Activated naive CD4-positive, alpha-beta T cell treated with anti-CD3 and anti-CD28 coated beads, Interleukin-2, amount 10 ng/mL, durations not matched to agents 7 days and 5 days (primary cell): ENCODE measurements around the gene TLR7.

Experiments used
- CTCF ChIA-PET: fragments of 350-600 bp; sonication (Branson Sonifier 250); formaldehyde crosslinking; loops from one replicate; lab custom pipeline; 2021; ENCODE audit warnings: antibody characterized with exemption; lab: Charles Lee
- DNase-seq: peaks from one replicate; pipeline ENCODE4 v3.0.0-alpha.2; 2020
- H3K27ac Mint-ChIP-seq: one replicate; pipeline ENCODE4 v1.8.0; 2021; ENCODE audit warnings: mild to moderate bottlenecking, moderate library complexity, mixed read lengths
- H3K27me3 Mint-ChIP-seq: one replicate; pipeline ENCODE4 v1.8.0; 2021; ENCODE audit warnings: mild to moderate bottlenecking, mixed read lengths
- H3K36me3 Mint-ChIP-seq: one replicate; pipeline ENCODE4 v1.8.0; 2021; ENCODE audit warnings: mixed read lengths
- H3K4me1 Mint-ChIP-seq: one replicate; pipeline ENCODE4 v1.8.0; 2021; ENCODE audit warnings: mixed read lengths
- H3K4me3 Mint-ChIP-seq: one replicate; pipeline ENCODE4 v1.8.0; 2021; ENCODE audit warnings: mild to moderate bottlenecking, moderate library complexity, mixed read lengths
- H3K9me3 Mint-ChIP-seq: one replicate; pipeline ENCODE4 v1.8.0; 2021; ENCODE audit warnings: mixed read lengths

The TLR7 gene

GRCh38 chrX:12896935-12897334 lies 30.1 kb downstream of the TLR7 start:
- no peak overlapping the region for H3K27ac Mint-ChIP-seq
- CTCF ChIA-PET: interaction anchor here (0.8 to 13.4 kb wide), 2 partner anchors 83 to 195 kb away, joined by 3 to 146 read pairs; no protein-coding TSS in a partner anchor

DNA sequence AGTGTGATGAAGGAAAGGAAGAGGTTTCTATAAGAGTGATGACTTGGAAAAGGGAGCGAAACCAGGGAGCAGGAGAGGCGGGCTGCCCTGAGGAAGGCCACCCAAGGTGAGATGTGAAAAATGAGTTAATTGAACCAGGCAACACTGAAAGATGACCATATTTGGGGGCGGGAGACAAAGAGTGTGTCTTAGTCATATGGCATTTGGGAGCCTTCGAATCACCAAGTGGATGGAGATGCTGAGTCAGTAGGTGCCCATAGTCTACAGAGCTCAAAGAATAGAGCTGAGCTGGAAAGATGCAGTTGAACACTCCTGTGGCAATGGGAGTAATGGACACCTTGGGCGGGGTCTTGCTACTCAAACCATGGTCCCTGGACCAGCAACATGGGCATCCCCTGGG lies 31.2 kb downstream of the TLR7 start:
- Mint-ChIP-seq H3K9me3 (no peaks in the 10 kb centered on the region), H3K27ac (no peak overlapping the region), H3K36me3 (no peaks in the 10 kb centered on the region), H3K4me3 (no peak overlapping the region), H3K4me1 (peaks cover 14% of the 10 kb centered on the region), H3K27me3 (peaks cover 4% of the 10 kb centered on the region)
- DNase-seq: no peak
- CTCF ChIA-PET: interaction anchor here (13.4 kb wide), 1 partner anchor 84 kb away, joined by 146 read pairs; no protein-coding TSS in a partner anchor

More at GRCh38 chrX:12896935-12897334, 30.1 kb downstream of the TLR7 start:
- no peak overlapping the region for H3K4me3 Mint-ChIP-seq
- H3K9me3 Mint-ChIP-seq: no peaks in the 10 kb centered on the region
- peaks cover 4% of the 10 kb centered on the region for H3K27me3 Mint-ChIP-seq
- peaks cover 1% of the 10 kb centered on the region for H3K36me3 Mint-ChIP-seq
- DNase-seq: no peak
- peaks cover 25% of the 10 kb centered on the region for H3K4me1 Mint-ChIP-seq

GRCh38 chrX:12899506-12899905 lies 32.6 kb downstream of the TLR7 start:
- CTCF ChIA-PET: interaction anchor here (2.5 to 13.4 kb wide), 2 partner anchors 86 to 198 kb away, joined by 5 to 146 read pairs; no protein-coding TSS in a partner anchor
- peaks cover 4% of the 10 kb centered on the region for H3K27me3 Mint-ChIP-seq
- H3K4me1 Mint-ChIP-seq: peaks cover 3% of the 10 kb centered on the region
- no peak overlapping the region for H3K27ac Mint-ChIP-seq
- no peak for DNase-seq
- H3K9me3 Mint-ChIP-seq: no peaks in the 10 kb centered on the region
- H3K4me3 Mint-ChIP-seq: no peak overlapping the region
- no peaks in the 10 kb centered on the region for H3K36me3 Mint-ChIP-seq

- Mint-ChIP-seq H3K27ac (no peak overlapping the region), H3K27me3 (peaks cover 4% of the 10 kb centered on the region), H3K36me3 (no peaks in the 10 kb centered on the region), H3K9me3 (no peaks in the 10 kb centered on the region), H3K4me1 (peaks cover 3% of the 10 kb centered on the region), H3K4me3 (no peak overlapping the region)
- CTCF ChIA-PET: interaction anchor here (0.7 to 13.4 kb wide), 11 partner anchors 10 to 200 kb away, joined by 3 to 146 read pairs (median 3); no protein-coding TSS in a partner anchor
- DNase-seq: peak; percentile 80
Observed at GRCh38 chrX:12901486-12901885, 34.6 kb downstream of the TLR7 start.

DNA sequence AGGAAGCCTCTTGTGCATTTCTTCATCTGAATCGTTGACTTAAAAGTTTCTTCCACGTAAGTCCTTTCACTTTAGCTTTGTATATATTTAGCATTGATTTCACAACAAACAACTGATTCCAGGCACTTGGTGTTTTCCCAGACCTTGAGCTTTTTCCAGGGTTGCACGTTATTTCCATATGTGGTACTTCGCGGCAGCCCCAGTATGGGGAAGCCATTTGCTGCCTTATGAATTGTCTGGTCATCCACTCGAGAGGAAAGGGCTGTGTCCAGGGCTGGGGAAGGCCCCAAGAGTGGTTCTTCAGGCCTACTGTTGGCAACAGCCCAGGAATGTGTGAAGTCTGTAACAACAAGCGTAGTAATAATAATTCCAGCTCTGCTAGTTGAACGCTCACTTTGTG lies 36.8 kb downstream of the TLR7 start:
- H3K9me3 Mint-ChIP-seq: no peaks in the 10 kb centered on the region
- CTCF ChIA-PET: interaction anchor here (1.3 to 2.2 kb wide), 4 partner anchors 10 to 202 kb away, joined by 5 to 10 read pairs (median 6); no protein-coding TSS in a partner anchor
- no peak for DNase-seq

GRCh38 chrX:12906046-12906761 lies 39.3 kb downstream of the TLR7 start, which contains the start of gene TLR8:
Gene TLR8 (plus strand): TSS chrX:12906620. CDS start chrX:12906707, 87 bp downstream.
- Mint-ChIP-seq H3K36me3 (no peaks in the 10 kb centered on the region), H3K4me1 (peaks cover 13% of the 10 kb centered on the region), H3K4me3 (no peak within 1 kb of the TSS), H3K9me3 (no peaks in the 10 kb centered on the region), H3K27ac (no peak within 1 kb of the TSS), H3K27me3 (peaks cover 4% of the 10 kb centered on the region)
- CTCF ChIA-PET: no interaction called here
- no peak for DNase-seq

More for the DNA sequence above, 36.8 kb downstream of the TLR7 start:
- Mint-ChIP-seq H3K27me3 (peaks cover 4% of the 10 kb centered on the region), H3K27ac (no peak overlapping the region), H3K4me1 (peaks cover 3% of the 10 kb centered on the region), H3K36me3 (no peaks in the 10 kb centered on the region), H3K4me3 (no peak overlapping the region)

DNA sequence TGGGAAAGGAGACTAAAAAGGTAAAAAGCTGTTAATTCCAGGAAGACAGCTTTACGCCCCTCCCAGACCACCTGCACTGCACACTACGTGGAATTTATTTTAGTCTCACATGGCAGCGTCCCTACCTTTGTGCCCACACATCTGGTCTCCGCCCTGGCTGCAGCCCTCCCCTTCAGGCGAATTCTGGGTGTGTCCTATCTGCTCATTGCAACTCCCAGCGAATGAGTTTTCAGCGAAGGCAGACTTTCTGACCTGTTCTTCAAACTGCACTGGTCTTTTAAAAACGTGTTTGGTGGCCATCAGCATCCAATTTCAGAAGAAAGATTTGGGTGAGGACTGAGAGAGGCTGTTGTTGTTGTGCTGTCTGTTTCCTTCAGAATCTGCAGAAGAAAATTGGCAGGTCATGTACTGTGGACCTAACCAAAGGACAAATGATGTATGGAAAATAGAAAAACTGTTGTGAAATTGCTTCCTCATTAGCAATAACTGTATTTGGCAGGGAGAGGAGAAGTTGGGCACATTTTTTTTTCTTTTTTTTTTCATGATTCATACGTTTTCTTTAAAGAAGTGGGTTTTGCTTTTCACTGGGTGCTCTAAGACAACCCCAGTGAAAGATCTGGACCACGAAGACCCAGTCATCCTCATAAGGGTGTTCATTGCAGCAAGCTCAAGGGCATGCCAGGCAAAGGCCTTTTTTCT lies 43.7 kb downstream of the TLR7 start:
- no peak for DNase-seq
- no peak overlapping the region for H3K4me3 Mint-ChIP-seq
- H3K4me1 Mint-ChIP-seq: peaks cover 17% of the 10 kb centered on the region
- H3K9me3 Mint-ChIP-seq: no peaks in the 10 kb centered on the region
- H3K27ac Mint-ChIP-seq: no peak overlapping the region
- CTCF ChIA-PET: interaction anchor here (0.9 kb wide), 1 partner anchor 182 kb away, joined by 3 read pairs; no protein-coding TSS in a partner anchor
- no peaks in the 10 kb centered on the region for H3K36me3 Mint-ChIP-seq
- H3K27me3 Mint-ChIP-seq: no peaks in the 10 kb centered on the region

- Mint-ChIP-seq H3K27me3 (no peaks in the 10 kb centered on the region), H3K9me3 (no peaks in the 10 kb centered on the region), H3K4me1 (peaks cover 17% of the 10 kb centered on the region), H3K4me3 (no peak overlapping the region), H3K27ac (no peak overlapping the region), H3K36me3 (no peaks in the 10 kb centered on the region)
- CTCF ChIA-PET: interaction anchor here (0.6 to 0.9 kb wide), 2 partner anchors 10 to 181 kb away, joined by 3 read pairs; no protein-coding TSS in a partner anchor
- DNase-seq: no peak
Observed at GRCh38 chrX:12911122-12911470, 44.2 kb downstream of the TLR7 start.

DNA sequence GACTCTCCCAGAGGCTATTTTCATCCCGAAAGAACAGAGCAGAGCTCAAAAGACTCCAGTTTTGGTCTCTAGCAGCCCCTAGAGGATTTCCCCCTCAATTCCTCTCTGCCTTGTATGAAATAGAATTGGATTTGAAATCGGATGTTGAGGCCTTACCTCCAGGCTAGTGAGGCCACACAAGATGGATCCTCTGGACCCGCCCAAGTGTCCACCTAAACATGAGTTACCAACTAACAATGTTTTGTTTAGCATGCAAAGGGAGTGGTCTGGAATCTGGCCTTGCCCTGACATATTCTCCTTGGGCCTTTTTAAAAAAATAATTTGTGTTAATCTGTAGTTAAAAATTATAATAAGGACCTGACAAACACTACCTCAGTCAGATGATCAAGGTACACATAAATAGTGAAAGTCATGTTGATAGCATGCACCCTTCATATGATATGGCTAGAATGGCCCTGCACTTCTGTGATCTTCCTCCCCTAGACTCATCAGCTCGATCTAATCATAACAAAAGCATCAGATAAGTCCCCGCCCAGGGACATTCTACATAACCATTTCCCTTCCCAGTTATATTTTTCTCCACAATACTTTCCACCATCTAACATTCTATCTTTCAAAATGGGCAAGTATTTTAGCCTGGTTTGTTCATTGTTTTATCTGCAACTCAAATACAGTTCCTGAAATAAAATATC lies 46.1 kb downstream of the TLR7 start:
- DNase-seq: no peak
- Mint-ChIP-seq H3K4me3 (no peak overlapping the region), H3K27ac (no peak overlapping the region), H3K27me3 (no peaks in the 10 kb centered on the region), H3K9me3 (no peaks in the 10 kb centered on the region), H3K4me1 (peaks cover 17% of the 10 kb centered on the region), H3K36me3 (no peaks in the 10 kb centered on the region)
- CTCF ChIA-PET: no interaction called here

- CTCF ChIA-PET: no interaction called here
- Mint-ChIP-seq H3K36me3 (no peaks in the 10 kb centered on the region), H3K4me1 (no peaks in the 10 kb centered on the region), H3K27me3 (no peaks in the 10 kb centered on the region), H3K9me3 (no peaks in the 10 kb centered on the region), H3K4me3 (no peak overlapping the region), H3K27ac (no peak overlapping the region)
- no peak for DNase-seq
Observed at GRCh38 chrX:12917753-12918152, 50.9 kb downstream of the TLR7 start.

- no peaks in the 10 kb centered on the region for H3K27me3 Mint-ChIP-seq
- H3K4me3 Mint-ChIP-seq: no peak overlapping the region
- no peaks in the 10 kb centered on the region for H3K4me1 Mint-ChIP-seq
- H3K27ac Mint-ChIP-seq: no peak overlapping the region
- CTCF ChIA-PET: interaction anchor here (1.3 kb wide), 1 partner anchor 18 kb away, joined by 3 read pairs; no protein-coding TSS in a partner anchor
- no peaks in the 10 kb centered on the region for H3K36me3 Mint-ChIP-seq
- H3K9me3 Mint-ChIP-seq: no peaks in the 10 kb centered on the region
- no peak for DNase-seq
Observed at GRCh38 chrX:12919051-12919450, 52.2 kb downstream of the TLR7 start.

GRCh38 chrX:12919620-12920019 lies 52.7 kb downstream of the TLR7 start:
- Mint-ChIP-seq H3K4me3 (no peak overlapping the region), H3K27me3 (peaks cover 5% of the 10 kb centered on the region), H3K9me3 (no peaks in the 10 kb centered on the region), H3K27ac (no peak overlapping the region), H3K4me1 (no peaks in the 10 kb centered on the region), H3K36me3 (no peaks in the 10 kb centered on the region)
- CTCF ChIA-PET: interaction anchor here (1.3 kb wide), 1 partner anchor 18 kb away, joined by 3 read pairs; no protein-coding TSS in a partner anchor
- no peak for DNase-seq

GRCh38 chrX:12920990-12921389 lies 54.1 kb downstream of the TLR7 start:
- no peaks in the 10 kb centered on the region for H3K9me3 Mint-ChIP-seq
- CTCF ChIA-PET: interaction anchor here (0.6 kb wide), 1 partner anchor 504 kb away, joined by 3 read pairs; no protein-coding TSS in a partner anchor
- DNase-seq: no peak
- peaks cover 5% of the 10 kb centered on the region for H3K27me3 Mint-ChIP-seq
- H3K4me3 Mint-ChIP-seq: no peak overlapping the region
- no peaks in the 10 kb centered on the region for H3K36me3 Mint-ChIP-seq
- no peak overlapping the region for H3K27ac Mint-ChIP-seq
- no peaks in the 10 kb centered on the region for H3K4me1 Mint-ChIP-seq
